Keratinocyte (primary cell): Measurements from ENCODE around the gene MIGA2. TPM values are rescaled to one million over a fixed set of nuclear protein-coding genes. Genes with fewer than 3 reads are reported as not detected.

Source experiments
- DNase-seq: peaks from one replicate; pipeline ENCODE4 v3.0.0-alpha.2; 2011; ENCODE audit warnings: low read depth, missing footprints, low spot score
- FAIRE-seq: peaks from 2 replicates; lab custom pipeline; 2011; peaks lifted over from hg19 to GRCh38; lab: Jason Lieb, UNC
- H2AFZ ChIP-seq: 2 replicates; pipeline ENCODE4 v1.6.0; 2012; ENCODE audit warnings: low read length, control low read depth, inconsistent platforms; ENCODE audit not compliant: control insufficient read depth
- H3K27ac ChIP-seq: 2 replicates; pipeline ENCODE4 v1.5.1; 2011; ENCODE audit warnings: low read length; ENCODE audit not compliant: control insufficient read depth, insufficient read depth
- H3K27me3 ChIP-seq: 3 replicates; pipeline ENCODE4 v1.6.0; 2011; ENCODE audit warnings: low read length; ENCODE audit not compliant: control insufficient read depth, insufficient read depth; ENCODE audit errors: extremely low read depth
- H3K36me3 ChIP-seq, 2 experiments: 2 replicates in 1 of 2; 3 replicates in 1 of 2; pipeline ENCODE4 v1.5.1; 2011; ENCODE audit warnings: low read length in 2 of 2, mild to moderate bottlenecking in 1 of 2; ENCODE audit not compliant: control insufficient read depth in 2 of 2, insufficient read depth in 2 of 2; ENCODE audit errors: extremely low read depth in 1 of 2
- H3K4me1 ChIP-seq: 3 replicates; pipeline ENCODE4 v1.5.1; 2011; ENCODE audit warnings: low read length; ENCODE audit not compliant: control insufficient read depth, insufficient read depth; ENCODE audit errors: extremely low read depth
- H3K4me2 ChIP-seq: 3 replicates; pipeline ENCODE4 v1.6.0; 2011; ENCODE audit warnings: low read depth, low read length; ENCODE audit not compliant: control insufficient read depth, insufficient read depth; ENCODE audit errors: extremely low read depth
- H3K4me3 ChIP-seq, 3 experiments: fragments of 200-600 bp in 1 of 3; sonication (generic) in 1 of 3; 2 replicates in 2 of 3; 3 replicates in 1 of 3; pipeline ENCODE4 v1.5.1; 2011 to 2016; ENCODE audit warnings: low read length in 3 of 3, mild to moderate bottlenecking in 3 of 3, control low read depth in 2 of 3, inconsistent platforms in 1 of 3, low read depth in 1 of 3, mixed read lengths in 1 of 3, mixed run types in 1 of 3, moderate library complexity in 1 of 3; ENCODE audit not compliant: control insufficient read depth in 2 of 3, insufficient read depth in 2 of 3; ENCODE audit errors: extremely low read depth in 1 of 3
- H3K79me2 ChIP-seq: 2 replicates; pipeline ENCODE4 v1.6.0; 2012; ENCODE audit warnings: low read length; ENCODE audit not compliant: control insufficient read depth, insufficient read depth
- H3K9ac ChIP-seq: 3 replicates; pipeline ENCODE4 v1.6.0; 2011; ENCODE audit warnings: low read length; ENCODE audit not compliant: control insufficient read depth, insufficient read depth; ENCODE audit errors: extremely low read depth
- H3K9me1 ChIP-seq: 3 replicates; pipeline ENCODE4 v1.6.0; 2011; ENCODE audit warnings: low read length; ENCODE audit not compliant: control insufficient read depth, insufficient read depth; ENCODE audit errors: extremely low read depth
- H3K9me3 ChIP-seq: 2 replicates; pipeline ENCODE4 v1.5.1; 2012; ENCODE audit warnings: low read depth, low read length; ENCODE audit not compliant: control insufficient read depth
- H4K20me1 ChIP-seq: 3 replicates; pipeline ENCODE4 v1.6.0; 2011; ENCODE audit warnings: low read length; ENCODE audit not compliant: control insufficient read depth, insufficient read depth; ENCODE audit errors: extremely low read depth
- CTCF ChIP-seq, 3 experiments: IDR thresholded peaks in 1 of 3; conservative IDR thresholded peaks in 1 of 3; optimal IDR thresholded peaks in 1 of 3; 2 replicates in 2 of 3; 3 replicates in 1 of 3; pipeline versions ENCODE3 to v1.5.1; 2011; ENCODE audit warnings: low read length in 3 of 3, mild to moderate bottlenecking in 3 of 3, moderate library complexity in 2 of 3, control low read depth in 1 of 3, inconsistent platforms in 1 of 3; ENCODE audit not compliant: insufficient read depth in 2 of 3; ENCODE audit errors: extremely low read depth in 1 of 3
- EZH2 ChIP-seq: IDR thresholded peaks from one replicate; pipeline ENCODE4 v1.6.1; 2012; ENCODE audit warnings: inconsistent platforms, mild to moderate bottlenecking, low read length, moderate library complexity
- dilution Hi-C: fragments of 300-500 bp; cut with MboI; formaldehyde crosslinking; loops from one replicate; pipeline ENCODE4 v1.7.0; 2020; ENCODE audit warnings: low sequenced_read_pairs; ENCODE audit not compliant: extremely low pct_ligation_motif_present
- polyA plus RNA-seq, 5 experiments: library from polyadenylated mRNA; depleted of rRNA in 3 of 5; stranded (reverse) in 3 of 5; stranded (forward) in 1 of 5; unstranded in 1 of 5; fragments of >200 nt; gene quantifications; 1 replicate in 1 of 5; 2 replicates in 3 of 5; 3 replicates in 1 of 5; pipeline versions ENCODE4 v1.2.1 to v1.2.3, GENCODE V29; 2011 to 2012; ENCODE audit warnings: missing spikeins in 2 of 5, low read depth in 1 of 5, low replicate concordance in 1 of 5

MIGA2 gene
- polyA plus RNA-seq, 1 donor (not counting 4 experiments of a cell fraction or from before 2014, with no cell fraction given) = 8.5 TPM

DNA sequence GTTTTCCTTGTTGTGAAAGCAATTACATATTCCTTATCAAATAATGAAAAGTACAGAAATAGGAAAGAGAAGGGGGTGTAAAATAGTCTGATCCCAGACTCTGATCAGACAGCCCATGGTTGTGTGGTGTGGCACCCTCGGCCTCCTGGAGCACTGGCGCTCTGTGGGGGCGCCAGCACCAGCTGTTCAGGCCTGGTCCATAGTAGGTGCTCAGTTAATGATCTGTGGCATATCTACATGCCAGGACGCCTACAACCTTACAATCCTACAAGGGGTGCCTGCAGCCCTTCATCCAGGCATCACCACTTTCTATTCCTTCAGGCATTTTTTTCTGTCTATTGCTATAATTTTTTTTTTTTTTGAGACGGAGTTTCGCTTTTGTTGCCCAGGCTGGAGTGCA is 16.6 kb downstream of the MIGA2 start:
- Histone ChIP-seq H3K9me1 (no peaks in the 10 kb centered on the region), H3K4me3 (no peak overlapping the region), H3K27me3 (no peaks in the 10 kb centered on the region), H3K9ac (no peak overlapping the region), H4K20me1 (no peaks in the 10 kb centered on the region), H3K4me2 (no peak overlapping the region), H2AFZ (no peak overlapping the region), H3K9me3 (no peaks in the 10 kb centered on the region), H3K36me3 (peaks cover 17 to 19% of the 10 kb centered on the region in 2 experiments), H3K79me2 (no peaks in the 10 kb centered on the region), H3K27ac (no peak overlapping the region), H3K4me1 (peaks cover 3% of the 10 kb centered on the region)
- TF ChIP-seq EZH2 (no peak), CTCF (optimal IDR thresholded peaks at IDR 0.05 in 1 of 3, IDR thresholded peaks at IDR 0.05 in 1 of 3, conservative IDR thresholded peaks at IDR 0.05 in 1 of 3; ENCODE audit: extremely low read depth in 1 of 3, insufficient read depth in 2 of 3, low read length in 3 of 3) (no peak)
- FAIRE-seq (no peak), DNase-seq (no peak)
- dilution Hi-C loops = no loop called here

- FAIRE-seq = peak; percentile 29
- H3K4me2 ChIP-seq = no peak overlapping the region
Measured at GRCh38 chr9:129054163-129054851, 17.9 kb downstream of the MIGA2 start.

More at GRCh38 chr9:129054163-129054851, 17.9 kb downstream of the MIGA2 start:
- H3K9me3 ChIP-seq = no peaks in the 10 kb centered on the region
- H3K27ac ChIP-seq = no peak overlapping the region
- H3K4me3 ChIP-seq = no peak overlapping the region
- no peak overlapping the region for H2AFZ ChIP-seq
- dilution Hi-C loops = no loop called here
- H3K27me3 ChIP-seq = no peaks in the 10 kb centered on the region
- H3K9ac ChIP-seq = no peak overlapping the region
- no peak for TF ChIP-seq CTCF (optimal IDR thresholded peaks at IDR 0.05 in 1 of 3, IDR thresholded peaks at IDR 0.05 in 1 of 3, conservative IDR thresholded peaks at IDR 0.05 in 1 of 3; ENCODE audit: extremely low read depth in 1 of 3, insufficient read depth in 2 of 3, low read length in 3 of 3)
- no peak for TF ChIP-seq EZH2
- H3K4me1 ChIP-seq = peaks cover 3% of the 10 kb centered on the region
- H3K36me3 ChIP-seq = peaks cover 12 to 13% of the 10 kb centered on the region in 2 experiments
- no peak for DNase-seq
- no peaks in the 10 kb centered on the region for H3K9me1 ChIP-seq
- no peaks in the 10 kb centered on the region for H3K79me2 ChIP-seq
- no peaks in the 10 kb centered on the region for H4K20me1 ChIP-seq
